HG02571 (cell line): Measurements from ENCODE around the gene TCTA.

Source experiments
- ATAC-seq: cut with Tn5 transposase; IDR thresholded peaks from one replicate; pipeline ENCODE4 v1.9.1; 2021; ENCODE audit warnings: mild to moderate bottlenecking, moderate library complexity; ENCODE audit not compliant: unreplicated experiment

The TCTA gene

DNA sequence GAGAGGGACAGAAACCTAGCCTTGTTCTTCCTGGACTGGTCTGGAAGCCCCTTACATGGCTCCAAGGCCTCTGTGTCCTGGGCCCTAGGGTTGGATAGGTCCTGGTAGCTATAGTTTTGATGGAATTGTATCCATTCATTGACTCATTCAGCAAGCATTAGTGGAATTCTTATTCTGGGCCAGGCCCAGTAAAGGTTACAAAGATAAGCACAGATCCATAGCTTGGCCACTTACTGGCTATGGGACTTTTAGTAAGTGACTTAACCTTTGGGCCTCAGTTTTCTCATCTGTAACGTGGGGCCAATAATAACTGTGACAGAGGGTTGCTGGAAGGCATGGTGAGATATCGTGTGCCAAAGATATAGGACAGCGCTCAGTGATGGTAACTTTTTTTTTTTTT is 44.2 kb downstream of the TCTA start:
- ATAC-seq = no peak

DNA sequence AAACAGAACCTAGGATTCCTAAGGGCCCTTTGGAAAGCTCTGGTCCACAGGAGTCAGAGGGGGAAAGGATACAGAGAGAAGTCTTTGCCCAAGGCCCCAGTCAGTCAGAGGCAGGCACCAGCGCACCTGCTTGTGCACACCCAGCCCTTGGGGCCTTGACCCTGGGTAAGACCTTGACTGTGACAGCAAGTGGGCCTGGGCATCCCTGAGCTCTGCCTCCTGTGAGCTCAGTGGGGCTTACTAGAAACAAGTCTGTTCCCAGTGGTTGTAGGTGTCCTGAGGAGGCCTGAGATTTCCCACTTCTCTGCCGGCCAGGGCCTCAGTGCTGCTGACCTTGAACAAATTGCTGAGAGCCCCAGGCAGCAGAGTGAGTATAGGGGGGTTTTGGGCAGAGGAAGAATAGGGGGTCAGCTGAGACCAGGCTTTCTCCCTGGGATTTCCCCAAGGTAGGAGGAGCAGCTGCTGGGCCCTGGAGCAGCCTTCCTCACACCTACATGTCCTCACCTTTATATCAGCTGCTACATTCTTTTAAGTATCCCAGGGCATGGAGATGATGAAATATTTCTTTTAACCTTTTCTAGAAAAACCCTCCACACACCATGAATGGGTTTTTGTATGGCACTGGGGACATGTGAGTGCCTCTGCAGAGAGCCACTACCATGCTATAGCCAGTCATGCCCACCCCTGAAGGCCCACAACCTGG is 48.1 kb downstream of the TCTA start:
- no peak for ATAC-seq

DNA sequence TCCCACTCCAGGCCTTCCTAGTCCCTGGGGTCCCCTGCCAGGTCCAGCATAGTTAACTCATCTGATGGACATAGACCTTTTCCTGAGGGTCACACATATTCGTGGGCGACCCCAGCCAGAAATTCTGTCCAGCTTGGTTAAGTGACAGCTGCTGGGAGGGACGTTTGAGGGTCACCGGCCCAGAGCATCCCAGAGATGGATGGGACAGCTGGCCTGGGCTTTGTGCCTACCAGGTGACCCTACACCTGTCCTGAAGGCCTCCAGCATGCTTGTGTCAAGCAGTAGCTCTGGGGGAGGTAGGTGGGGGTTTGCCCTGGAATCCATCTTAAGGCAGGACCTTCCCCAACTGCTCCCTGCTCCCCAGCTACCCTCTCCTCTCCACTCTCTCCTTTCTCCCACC is 48.7 kb downstream of the TCTA start:
- ATAC-seq = no peak

DNA sequence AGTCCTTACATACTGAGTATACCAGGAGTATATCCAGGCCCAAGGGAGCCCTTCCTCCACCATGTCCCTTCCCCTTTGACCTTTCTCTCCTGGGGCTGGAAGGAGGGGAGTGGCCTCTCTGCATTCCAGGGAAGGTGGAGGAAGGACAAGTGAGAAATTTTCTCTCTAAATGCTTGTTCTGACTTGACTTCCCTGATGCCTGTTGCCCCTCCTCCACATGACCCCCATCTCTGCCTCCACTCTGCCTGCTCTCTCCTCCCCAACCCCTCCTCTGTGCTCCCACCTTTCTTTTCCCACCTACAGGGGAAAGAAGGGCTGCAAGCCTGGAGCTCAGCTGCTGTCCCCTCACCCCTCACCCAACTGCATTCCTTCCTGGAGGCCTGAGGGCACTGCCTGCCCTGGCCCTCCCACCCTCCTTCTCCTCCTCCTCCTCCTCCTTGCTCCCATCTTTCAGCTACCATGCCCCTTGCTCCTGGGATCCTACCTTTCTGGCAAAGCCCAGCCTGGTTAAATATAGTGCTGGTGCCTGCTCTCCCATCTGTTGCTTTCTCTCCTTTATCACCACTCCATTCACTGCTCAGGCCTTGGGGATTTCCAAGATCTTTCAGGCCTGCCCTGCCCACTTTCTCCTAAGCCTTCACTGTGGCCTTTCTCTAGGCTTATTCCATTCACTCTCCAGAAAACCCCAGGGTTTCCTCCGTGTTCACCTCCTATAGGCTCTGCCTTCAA is 49.4 kb downstream of the TCTA start:
- ATAC-seq = no peak

DNA sequence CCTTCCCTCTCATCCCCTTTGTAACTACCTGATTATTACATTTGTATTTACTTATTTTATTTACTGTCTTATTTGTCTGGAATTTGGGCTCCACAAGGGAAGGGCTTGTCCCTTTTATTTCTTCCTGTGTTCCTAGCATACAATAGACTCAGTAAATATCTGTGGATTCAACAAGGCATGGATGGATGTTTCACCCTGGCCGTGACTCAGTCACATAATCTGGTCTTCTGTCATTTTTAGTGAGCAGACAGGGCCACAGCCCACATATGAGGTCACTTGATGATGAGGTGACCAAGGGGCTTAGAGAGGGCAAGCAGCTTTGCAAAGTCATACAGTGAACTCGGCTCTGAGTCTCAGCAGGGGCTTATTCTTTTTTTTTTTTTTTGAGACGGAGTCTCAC is 50.0 kb downstream of the TCTA start:
- ATAC-seq = no peak

DNA sequence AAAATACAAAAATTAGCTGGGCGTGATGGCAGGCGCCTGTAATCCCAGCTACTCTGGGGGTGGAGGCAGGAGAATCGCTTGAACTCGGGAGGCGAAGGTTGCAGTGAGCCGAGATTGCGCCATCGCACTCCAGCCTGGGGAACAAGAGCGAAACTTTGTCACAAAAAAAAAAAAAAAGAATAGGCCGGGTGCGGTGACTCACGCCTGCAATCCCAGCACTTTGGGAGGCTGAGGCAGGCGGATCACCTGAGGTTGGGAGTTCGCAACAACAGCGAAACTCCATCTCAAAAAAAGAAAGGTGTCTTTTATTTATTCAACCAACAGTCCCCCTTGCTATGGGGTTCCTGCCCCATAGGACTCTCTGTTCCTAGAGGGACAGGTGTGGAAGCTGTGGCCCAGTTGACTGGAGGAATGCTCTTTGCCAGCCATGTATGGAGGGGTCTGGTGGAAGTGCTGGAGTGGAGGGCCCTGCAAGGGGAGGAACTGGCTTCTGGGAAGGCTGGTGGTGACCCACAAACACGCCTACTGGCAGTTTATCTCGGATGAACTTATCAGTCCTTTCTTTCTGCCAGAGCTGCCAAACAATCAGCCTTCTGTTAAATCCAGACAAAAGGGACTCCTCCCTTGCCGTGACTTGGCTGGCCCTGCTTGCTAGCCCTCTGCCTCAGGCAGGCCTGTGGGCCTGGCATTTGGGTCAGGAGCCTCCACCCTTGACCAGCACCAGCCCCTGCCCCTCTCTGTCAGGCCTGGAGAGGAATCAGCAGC is 53.2 kb downstream of the TCTA start:
- ATAC-seq = no peak
